HG03354 (cell line): ENCODE data around the gene BFSP2.
A peak's percentile ranks its signal among the peaks of the same experiment; 100 is the strongest.

ENCODE experiments used
- ATAC-seq: cut with Tn5 transposase; IDR thresholded peaks from one replicate; pipeline ENCODE4 v1.9.1; 2021; ENCODE audit warnings: mild to moderate bottlenecking; ENCODE audit not compliant: unreplicated experiment, poor library complexity, severe bottlenecking

The BFSP2 gene

DNA sequence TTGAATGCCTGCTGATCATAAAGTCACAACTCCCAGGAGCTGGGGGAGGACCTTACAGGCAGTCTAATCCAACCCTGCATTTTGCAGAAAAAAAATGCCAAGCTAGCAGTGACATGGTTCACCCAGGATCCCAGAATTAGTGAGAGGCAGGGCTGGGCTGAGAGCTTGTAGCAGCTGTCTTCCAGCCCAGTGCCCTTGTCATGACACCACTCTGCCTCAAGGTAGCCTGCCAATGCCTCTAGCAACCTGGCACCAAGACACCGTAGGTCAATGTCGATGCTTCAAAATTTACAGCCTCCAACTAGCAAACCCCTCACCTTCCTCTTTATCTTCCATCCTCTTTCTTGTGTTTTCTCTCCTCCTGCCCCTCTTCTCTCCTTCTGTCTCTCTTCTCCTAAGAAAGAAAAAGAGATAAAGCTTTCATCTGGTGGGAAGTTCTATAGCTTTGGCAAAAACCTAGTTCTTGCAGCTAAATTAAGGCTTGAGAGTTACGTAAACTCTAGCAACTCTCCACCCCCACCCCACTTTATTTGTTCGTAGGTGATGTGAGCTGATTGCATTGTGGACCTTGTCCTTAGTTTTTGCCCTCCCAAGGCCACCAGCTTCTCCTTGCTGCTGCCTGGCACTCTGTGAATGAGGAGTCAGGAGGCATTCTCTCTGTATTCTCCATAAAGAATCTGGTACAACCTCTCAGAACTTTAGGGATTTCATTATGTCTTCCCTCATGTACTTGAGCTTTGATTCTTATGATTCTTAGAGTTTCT, 18.3 kb upstream of the BFSP2 start:
- ATAC-seq = no peak

DNA sequence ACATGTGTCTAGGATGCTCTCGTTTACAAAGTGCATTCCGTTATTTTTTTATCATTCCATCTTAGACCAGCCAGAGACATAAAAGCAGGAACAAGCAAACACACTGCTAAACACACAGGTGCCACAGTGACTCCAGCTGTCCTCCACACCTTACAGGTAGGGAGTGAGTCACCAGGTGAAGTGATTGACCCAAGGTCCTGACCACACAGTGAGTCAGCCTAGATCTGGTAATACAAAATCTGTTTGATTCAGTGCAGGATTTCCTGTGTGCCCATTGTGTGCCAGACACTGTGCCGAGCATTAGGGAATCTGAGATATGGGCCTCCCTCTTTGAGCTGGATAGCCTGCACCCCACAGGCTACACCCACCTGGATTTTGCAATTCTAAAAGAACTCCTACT, 16.7 kb upstream of the BFSP2 start:
- no peak for ATAC-seq

DNA sequence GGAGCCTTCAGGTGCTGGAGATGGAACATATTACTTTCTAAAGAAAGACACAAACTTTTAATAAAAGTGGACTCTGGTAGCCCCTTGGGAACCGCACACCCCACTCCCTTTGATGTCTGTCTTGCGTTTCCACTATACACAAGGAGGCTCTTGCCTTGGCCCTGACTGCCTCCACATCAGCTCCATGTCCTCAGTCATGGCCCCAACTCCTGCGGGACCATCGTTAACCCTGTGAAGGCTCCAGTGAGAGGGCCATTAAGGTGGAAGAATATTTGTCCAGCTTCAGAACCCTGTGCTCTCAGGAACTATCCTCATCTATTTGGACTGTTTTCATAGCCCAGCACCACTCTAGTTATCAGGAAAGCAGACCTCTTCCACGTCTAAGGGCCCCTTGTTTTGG, 16.1 kb upstream of the BFSP2 start:
- no peak for ATAC-seq

DNA sequence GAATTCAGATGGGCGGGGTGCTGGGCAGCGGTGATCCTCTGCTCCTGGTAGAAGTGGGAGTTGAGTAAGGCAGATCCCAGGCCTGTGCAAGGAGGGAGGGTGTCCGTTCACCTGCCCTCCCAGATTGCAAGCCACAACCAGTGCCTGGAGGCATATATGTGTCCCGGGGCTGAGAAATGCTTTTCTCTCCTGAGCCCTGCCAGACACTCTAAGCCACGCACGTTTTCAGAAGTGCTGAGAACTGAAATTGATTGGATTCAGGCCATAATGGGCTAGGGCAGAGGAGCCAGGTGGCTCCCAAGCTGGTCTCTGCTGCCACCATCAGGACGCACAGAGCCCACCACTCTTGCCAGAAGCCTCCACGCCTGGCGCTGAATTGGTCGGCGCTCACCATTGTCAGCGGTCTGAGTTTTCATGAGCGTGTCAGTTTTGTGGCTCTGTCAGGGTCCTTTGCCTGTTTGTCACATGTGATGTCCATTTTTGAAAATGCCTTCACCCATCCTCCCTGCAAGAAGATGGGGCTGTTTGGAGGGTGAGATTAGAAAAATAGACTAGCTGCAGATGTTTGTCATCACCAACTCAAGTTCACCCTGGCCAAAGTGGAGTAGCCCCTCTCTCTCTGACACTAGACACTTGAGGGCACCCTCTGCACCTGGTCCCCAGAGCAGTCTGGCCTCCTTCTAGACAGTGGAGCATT, 15.4 kb upstream of the BFSP2 start:
- peak; percentile 91 for ATAC-seq

DNA sequence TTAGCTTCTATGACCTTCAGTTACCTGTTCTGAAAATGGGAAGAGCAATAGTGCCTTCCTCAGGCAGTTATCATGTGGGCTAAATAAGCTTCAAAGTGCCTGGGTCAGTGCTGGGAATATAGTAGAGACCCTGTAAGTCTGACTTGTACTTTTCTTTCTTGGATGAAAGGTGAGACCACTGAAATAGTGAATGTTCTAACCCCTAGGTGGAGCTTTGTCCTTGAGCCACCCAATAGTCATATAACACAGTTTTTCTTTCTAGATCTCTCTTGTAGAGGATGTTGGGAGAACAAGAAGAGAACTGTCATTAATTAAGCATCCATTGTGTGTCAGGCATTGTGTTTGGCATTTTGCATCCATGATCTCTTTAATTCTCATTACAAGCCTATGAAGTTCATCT, 13.0 kb upstream of the BFSP2 start:
- ATAC-seq = no peak

DNA sequence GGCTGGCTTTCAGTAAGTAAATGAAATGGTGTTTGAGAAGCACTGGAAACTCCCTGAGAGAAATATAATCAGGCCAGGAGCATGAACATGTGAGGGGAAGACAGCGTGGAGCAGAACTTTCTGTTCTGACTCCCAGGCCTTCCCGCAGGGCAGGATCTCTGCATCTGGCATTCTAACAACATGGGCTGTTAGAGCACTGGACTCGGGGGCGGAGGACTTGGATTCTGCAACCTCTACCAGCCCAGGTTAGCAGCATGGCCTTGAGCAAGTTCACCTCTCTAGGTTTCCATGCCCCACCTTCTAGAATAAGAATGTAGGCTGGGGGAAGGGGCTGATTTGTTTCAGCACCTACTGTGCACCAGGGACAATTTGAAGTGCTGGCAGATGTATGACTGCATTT, 12.5 kb upstream of the BFSP2 start:
- no peak for ATAC-seq

DNA sequence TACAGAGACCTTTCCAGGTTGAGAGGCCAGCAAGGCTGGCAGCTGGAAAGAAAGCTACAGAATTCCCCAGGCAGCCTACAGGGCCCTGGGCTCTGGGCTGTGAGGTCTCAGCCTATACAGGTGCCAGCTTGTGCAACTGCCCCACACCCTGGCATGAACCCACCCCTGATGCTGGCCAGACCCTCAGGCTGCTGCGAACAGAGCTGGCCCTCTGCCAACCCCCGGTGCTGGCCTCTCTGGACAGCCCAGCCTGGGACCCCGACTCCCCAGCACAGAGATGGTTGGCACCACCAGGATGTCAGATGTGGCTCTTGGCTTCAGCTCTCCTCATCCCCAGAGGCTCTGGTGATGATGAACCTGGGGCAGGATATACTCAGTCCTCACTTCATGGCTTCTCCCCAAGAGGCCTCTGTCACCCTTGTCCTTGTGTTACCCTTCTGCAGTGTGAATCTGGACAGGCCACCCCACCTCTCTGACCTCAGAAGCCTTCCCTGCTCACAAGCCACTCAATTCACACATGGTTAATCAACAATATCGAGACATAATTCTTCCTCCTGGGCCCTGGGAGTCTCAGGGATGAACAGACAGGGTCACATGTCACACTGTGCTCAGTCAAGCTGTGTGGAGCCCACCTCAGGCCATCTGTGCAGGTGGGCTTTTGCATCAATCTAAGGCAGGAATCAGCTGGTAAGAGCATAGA, 11.0 kb upstream of the BFSP2 start:
- ATAC-seq = no peak

DNA sequence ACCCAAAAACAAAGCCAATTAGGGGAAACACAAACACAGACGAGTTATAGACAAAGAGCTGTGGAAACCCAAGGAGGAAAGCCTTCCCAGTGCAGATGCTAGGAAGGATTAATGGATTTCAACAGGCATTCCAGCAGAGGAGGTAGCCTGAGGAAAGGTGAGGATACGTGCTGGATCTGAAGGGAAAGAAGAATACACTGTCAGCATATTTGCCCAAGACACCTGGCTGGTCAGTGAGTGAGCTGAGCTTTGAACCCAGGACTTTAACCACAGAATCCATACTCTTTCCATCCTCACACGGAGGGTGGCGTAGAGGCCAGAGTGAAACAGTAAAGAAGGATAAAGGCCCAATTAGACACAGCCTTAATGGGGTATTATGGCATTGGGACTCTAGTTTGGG, 9.1 kb upstream of the BFSP2 start:
- no peak for ATAC-seq

DNA sequence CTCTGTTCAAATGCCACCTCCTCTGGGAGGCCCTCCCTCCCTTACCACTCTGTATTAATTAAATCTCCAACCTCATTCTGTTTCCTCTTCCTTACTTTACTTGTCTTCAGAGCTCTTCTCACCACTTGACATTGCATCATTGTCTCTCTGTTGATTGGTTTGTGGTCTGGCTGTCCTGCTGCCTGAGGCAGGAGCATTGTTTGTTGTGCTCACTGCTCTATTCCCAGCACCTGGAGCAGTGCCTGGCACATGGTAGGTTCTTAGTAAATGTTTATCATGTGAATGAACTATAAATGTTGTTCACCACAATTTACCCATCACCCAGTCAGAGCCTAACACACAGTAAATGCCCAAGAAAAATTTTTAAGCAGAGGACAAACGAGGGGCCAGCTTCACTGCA, 6.7 kb upstream of the BFSP2 start:
- no peak for ATAC-seq

DNA sequence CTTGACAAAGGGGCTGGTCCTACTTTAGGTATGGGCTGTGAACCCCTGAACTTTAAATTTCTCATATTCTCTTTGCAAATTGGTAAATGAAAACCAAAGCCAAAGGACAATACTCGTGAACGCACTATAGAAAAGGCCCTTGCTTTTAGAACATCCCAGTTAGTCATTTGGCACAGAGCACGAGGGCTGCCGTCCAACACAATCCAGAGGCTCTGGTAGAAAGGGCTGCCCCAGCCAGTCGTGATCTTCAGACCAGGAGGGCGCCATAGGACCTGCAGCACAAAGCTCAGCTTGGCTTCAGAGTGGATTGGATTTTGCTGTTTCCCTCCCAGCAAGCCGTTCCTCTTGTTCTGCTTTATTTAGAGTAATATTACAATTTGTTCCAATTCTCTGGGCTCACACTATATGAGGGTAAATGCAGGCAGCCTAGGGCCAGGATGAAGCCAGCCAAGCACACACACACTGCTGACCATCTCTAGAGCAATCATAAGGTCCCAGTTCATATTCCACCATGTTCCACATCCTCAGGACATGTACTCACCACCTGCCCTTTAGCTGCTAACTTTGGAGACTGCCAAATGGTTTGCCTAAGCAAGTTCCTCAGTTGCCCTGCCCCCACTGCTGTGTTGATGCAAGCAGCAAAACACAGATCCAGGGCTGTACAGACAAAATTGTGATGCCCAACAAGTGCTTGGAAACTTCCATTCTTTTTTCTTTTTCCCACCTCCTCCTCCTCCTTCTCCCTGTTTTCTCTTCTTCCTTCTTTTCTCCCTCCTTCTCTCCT, 6.0 kb upstream of the BFSP2 start:
- ATAC-seq = no peak

DNA sequence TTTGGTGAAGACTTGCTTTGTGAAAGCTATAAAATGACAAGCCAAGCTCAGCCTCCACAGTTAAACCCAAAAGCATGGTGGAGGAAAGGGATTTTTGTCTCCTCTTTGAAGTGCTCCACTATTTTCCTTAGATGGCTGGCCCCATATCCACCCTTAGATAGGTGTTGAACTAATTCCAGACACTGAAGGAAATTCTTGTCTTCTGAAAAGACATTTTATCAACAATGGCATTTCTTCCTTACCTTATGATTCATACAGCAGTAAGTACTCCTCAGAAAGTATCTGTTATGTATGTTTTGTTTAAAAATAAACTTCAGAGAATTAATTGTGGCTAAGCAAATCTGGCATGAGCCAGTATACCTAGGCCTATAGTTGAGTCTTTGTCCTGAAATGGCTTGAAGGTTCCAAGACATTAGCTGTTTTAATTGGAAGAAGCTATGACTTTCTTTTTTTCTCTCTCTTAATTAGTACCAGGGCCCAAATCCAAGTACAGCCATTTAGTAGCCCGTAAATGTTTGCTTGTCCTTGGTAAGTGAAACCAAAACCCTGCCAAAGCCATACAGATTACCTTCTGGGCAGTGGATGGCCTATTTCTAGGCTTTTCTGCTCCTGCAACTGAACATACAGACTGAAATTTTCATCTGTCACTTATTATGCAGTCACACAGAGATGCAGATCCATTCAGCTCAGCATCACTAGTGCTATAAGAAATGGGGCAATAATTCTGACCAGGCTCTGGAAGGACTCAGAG, 5.1 kb upstream of the BFSP2 start:
- ATAC-seq = no peak

DNA sequence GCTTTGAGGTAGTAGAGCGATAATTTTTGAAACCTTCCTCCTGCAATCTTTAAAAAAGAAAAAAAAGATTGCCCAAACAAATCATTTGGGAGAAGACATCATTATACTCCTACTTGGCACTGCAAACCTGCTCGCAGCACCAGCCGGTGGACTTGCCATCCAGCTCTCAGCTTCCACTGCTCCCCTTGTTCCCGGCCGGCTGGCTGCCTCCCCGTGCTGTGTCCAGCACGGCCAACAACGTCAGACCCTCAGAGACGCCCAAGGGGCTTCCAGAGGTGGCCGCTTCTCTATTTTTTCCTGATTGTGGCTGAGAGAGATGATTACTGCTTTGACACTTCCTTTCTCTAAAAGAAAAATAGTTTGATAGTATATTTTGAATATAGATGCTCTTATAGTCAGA, 3.0 kb upstream of the BFSP2 start:
- ATAC-seq = no peak

DNA sequence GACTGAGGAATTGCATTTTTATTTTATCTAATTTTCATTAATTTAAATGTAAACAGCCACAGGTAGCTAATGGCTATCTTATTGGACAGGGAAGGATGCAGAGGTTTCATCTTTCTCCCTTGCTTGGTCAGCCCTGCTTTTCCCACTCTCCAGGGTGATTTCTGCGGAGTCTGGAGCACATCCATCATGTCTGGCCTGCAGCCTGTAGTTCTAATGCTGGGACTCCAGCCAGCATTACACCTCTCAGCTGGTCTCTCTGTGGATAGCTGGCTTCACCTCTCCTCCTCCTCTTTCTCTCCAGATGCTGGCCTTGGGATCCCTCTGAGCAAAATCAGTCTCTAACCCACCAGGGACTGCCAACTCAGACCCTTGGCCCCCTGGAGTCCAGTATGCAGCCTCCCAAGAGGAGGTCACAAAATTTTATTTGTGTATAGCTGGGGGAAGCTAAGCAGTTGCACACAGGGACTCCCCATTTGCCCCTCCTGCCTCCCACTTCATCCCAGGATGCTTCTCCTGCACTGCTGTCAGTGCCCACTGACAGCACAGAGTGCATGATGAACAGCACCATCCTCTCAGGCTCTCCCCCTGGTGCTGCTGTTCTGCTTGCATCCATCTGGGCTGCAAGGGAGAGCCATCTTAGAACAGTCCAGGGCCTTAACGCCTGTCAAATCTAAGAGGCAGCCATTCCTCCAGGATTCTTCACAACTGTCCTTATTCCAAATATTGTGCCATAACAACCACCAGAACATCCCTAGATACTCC, 1.7 kb downstream of the BFSP2 start:
- no peak for ATAC-seq

DNA sequence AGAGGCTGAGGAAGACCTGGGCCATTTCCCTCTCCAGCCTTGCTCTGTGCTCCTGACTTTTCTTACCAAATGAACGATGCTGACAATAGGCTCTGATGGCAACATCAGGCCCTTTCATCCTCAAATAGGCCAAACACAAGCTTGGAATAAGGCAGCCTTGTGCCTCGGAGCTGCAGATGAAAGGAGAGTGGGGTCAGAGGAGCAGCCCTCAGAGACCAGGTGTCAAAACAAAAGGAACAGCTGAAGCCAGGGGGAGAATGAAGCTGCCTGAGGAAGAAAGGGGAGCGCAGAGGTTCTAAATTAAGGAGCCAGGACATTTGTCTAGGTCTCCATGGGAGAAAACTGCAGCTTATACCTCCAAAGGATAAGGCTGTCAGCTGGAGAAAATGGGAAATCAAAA, 5.1 kb downstream of the BFSP2 start:
- no peak for ATAC-seq

DNA sequence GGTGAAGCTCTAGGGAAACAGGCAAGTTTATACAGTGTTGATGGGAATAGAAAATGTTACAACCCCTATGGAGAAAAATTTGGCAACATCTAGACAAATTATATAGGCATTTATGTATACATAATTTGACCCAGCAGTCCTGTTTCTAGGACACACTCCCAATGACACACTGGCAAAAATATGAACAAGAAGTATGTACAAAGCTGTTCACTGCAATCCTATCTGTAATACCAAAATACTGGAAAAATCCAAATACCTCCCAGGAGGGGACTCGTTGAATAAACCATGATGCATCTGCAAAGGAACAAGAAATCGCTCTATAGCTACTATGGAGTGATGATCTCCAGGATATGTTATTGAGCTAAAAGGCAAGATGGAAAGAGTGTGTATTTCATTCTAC, 8.5 kb downstream of the BFSP2 start:
- ATAC-seq = no peak

DNA sequence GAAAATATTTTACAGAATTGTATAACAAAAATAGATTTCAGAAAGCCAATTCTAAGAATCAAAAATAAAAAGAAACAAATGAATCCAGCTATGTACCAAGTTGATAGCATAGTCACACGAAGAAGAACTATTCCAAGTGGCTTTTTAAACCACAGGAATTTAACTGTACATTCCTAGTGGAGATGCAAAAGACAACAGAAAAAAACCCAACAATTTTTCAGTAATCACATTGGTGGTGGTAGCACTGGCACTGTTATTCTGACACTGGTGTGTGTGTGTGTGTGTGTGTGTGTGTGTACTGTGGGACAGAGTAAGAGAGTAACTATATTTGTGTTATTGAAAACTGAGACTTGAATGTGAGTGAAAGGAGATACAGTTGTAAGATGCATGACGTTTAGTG, 9.1 kb downstream of the BFSP2 start:
- no peak for ATAC-seq

DNA sequence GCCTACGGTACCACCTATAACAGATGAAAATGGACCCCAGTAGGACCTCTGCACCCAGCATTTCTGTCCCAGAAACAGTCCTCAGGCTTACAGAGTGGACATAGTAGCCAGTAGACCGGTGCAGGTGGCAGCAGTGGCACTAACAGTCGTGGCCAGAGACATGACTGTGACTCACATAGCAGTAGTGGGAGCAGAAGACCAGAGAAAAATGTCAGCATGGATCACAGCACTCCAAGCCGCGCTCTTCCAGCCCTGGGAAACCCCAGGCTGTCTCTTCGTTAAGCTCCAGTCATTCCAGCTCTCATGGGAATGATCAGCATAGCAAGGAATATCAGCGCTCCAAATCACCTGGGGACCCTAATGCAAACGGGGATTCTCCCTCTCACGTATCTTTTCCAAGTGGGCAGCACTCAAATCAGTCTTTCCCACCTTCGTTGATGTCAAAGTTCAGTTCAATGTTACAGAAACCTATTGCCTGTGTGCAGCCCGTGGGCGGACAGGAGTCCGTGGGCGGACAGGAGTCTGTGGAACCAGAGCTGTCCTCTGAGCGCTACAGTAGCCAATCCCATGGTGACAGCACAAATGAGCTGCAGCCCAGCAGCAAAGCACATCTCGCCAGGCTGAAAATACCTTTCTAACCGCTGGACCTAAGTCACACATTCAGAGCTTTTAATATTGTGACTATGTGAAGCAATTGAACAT, 10.5 kb downstream of the BFSP2 start:
- no peak for ATAC-seq
